Testis (tissue), 3 donors: ENCODE data around the gene PFN3. TPM values are rescaled to one million over a fixed set of nuclear protein-coding genes. Genes with fewer than 3 reads are reported as not detected.

ENCODE experiments used
- DNase-seq: peaks from one replicate; pipeline ENCODE4 v3.0.0-alpha.2; 2019
- H3K27ac ChIP-seq, 2 donors: fragments of 200-600 bp; sonication (generic); one replicate each; pipeline ENCODE4 v1.5.1; 2019
- H3K27me3 ChIP-seq: fragments of 200-600 bp; sonication (generic); one replicate; pipeline ENCODE4 v1.5.1; 2019
- H3K36me3 ChIP-seq: fragments of 200-600 bp; sonication (generic); one replicate; pipeline ENCODE4 v1.5.1; 2017; ENCODE audit warnings: low read depth; ENCODE audit errors: missing control alignments
- H3K4me1 ChIP-seq: fragments of 200-600 bp; sonication (generic); one replicate; pipeline ENCODE4 v1.5.1; 2019
- H3K4me3 ChIP-seq, 2 donors: fragments of 200-600 bp; sonication (generic); one replicate each; pipeline ENCODE4 v1.5.1; 2017 to 2019
- H3K9me3 ChIP-seq: fragments of 200-600 bp; sonication (generic); one replicate; pipeline ENCODE4 v1.5.1; 2017
- CTCF ChIP-seq, 3 experiments: fragments of 450-650 bp in 2 of 3; fragments of 200-600 bp in 1 of 3; sonication (generic) in 1 of 3; IDR thresholded peaks; one replicate each; pipeline ENCODE4 v1.5.1; 2016 to 2019; ENCODE audit warnings: antibody characterized with exemption in 3 of 3, mild to moderate bottlenecking in 2 of 3, moderate library complexity in 1 of 3
- POLR2A ChIP-seq: fragments of 450-650 bp; IDR thresholded peaks from one replicate; pipeline ENCODE4 v1.6.1; 2017; ENCODE audit warnings: antibody characterized with exemption, mild to moderate bottlenecking, moderate library complexity
- WGBS, 2 donors: methylation state at CpG; one replicate each; pipeline ENCODE4 v1.1.5; 2018; 5-methylcytosine and 5-hydroxymethylcytosine counted together
- intact Hi-C: fragments of 100-400 bp; cut with DNase I; formaldehyde crosslinking; loops from one replicate; pipeline ENCODE4 v1.15.1; 2023; ENCODE audit warnings: low total_unique reads
- polyA plus RNA-seq: library from polyadenylated mRNA; stranded (reverse); fragments of 350-450 nt; fragmentation: Illumina TruSeq; extraction: RNeasy Lipid Tissue Mini Kit (QIAGEN cat#74804); gene quantifications from one replicate; pipeline ENCODE4 v1.2.3, GENCODE V29; 2014; ENCODE audit warnings: low read depth, low replicate concordance; ENCODE audit not compliant: insufficient read depth
- total RNA-seq, 2 donors: library from RNA; depleted of rRNA; stranded (reverse); fragments of >200 nt; gene quantifications; one replicate each; pipeline ENCODE4 v1.2.3, GENCODE V29; 2016

PFN3 gene
- total and polyA plus RNA-seq, 3 donors from 2014 or later, result 7.4 to 45.7 (median 27.5) TPM

GRCh38 chr5:177354256-177354655 lies 46.2 kb downstream of the PFN3 start:
- Histone ChIP-seq H3K27ac (no peak overlapping the region), H3K4me3 (no peak overlapping the region), H3K36me3 (no peaks in the 10 kb centered on the region), H3K4me1 (peaks cover 16% of the 10 kb centered on the region), H3K9me3 (no peaks in the 10 kb centered on the region), H3K27me3 (no peaks in the 10 kb centered on the region)
- DNase-seq, result no peak
- no peak for TF ChIP-seq POLR2A
- no peak for TF ChIP-seq CTCF (IDR thresholded peaks at IDR 0.05)
- intact Hi-C loops, result no loop called here
- WGBS, 2 donors, result 82 to 94% methylated on average over 3 of the region's 3 CpGs

GRCh38 chr5:177353093-177353492 lies 47.4 kb downstream of the PFN3 start:
- H3K4me3 ChIP-seq, result no peak overlapping the region
- no peaks in the 10 kb centered on the region for H3K36me3 ChIP-seq
- DNase-seq, result no peak
- no peaks in the 10 kb centered on the region for H3K27me3 ChIP-seq
- intact Hi-C loops, result no loop called here
- H3K4me1 ChIP-seq, result peaks cover 16% of the 10 kb centered on the region
- TF ChIP-seq POLR2A, result no peak
- TF ChIP-seq CTCF (IDR thresholded peaks at IDR 0.05), result no peak
- WGBS, 2 donors, result 61 to 65% methylated on average over 5 of the region's 5 CpGs
- H3K27ac ChIP-seq, result no peak overlapping the region
- H3K9me3 ChIP-seq, result no peaks in the 10 kb centered on the region

GRCh38 chr5:177351392-177352329 lies 48.8 kb downstream of the PFN3 start, which contains the start of gene LMAN2:
Gene LMAN2, minus strand, starts transcription at chr5:177351668. Its CDS starts 21 bp downstream, at chr5:177351647.
- H3K4me1 ChIP-seq, result peaks cover 16% of the 10 kb centered on the region
- no peaks in the 10 kb centered on the region for H3K9me3 ChIP-seq
- H3K36me3 ChIP-seq, result no peaks in the 10 kb centered on the region
- H3K27ac ChIP-seq, result peak within 1 kb of the TSS; percentile 85 to 93
- H3K27me3 ChIP-seq, result no peaks in the 10 kb centered on the region
- H3K4me3 ChIP-seq, result peak within 1 kb of the TSS; percentile 70 to 86
- peak; percentile 97 for DNase-seq
- no peak for TF ChIP-seq CTCF (IDR thresholded peaks at IDR 0.05)
- no peak for TF ChIP-seq POLR2A
- intact Hi-C loops, result no loop called here
- WGBS, 2 donors, result 6 to 11% methylated on average over 34 to 55 of the region's 55 CpGs

GRCh38 chr5:177350776-177351391 lies 49.6 kb downstream of the PFN3 start:
- Histone ChIP-seq H3K36me3 (no peaks in the 10 kb centered on the region), H3K9me3 (no peaks in the 10 kb centered on the region), H3K27me3 (no peaks in the 10 kb centered on the region), H3K27ac (peak overlapping the region; percentile 85 to 93), H3K4me1 (peaks cover 16% of the 10 kb centered on the region), H3K4me3 (peak overlapping the region; percentile 70 to 86)
- intact Hi-C loops, result no loop called here
- 9 to 14% methylated on average over 19 of the region's 19 CpGs for WGBS, 2 donors
- TF ChIP-seq CTCF (IDR thresholded peaks at IDR 0.05) (no peak), POLR2A (no peak)
- no peak for DNase-seq

Other genes with a start within 250 kb of the PFN3 start
- gene RAB24, start 96.9 kb downstream of the PFN3 start, total RNA-seq, result 10 to 100 TPM; 25.5 to 29.4 TPM
- 19.2 TPM for gene RAB24, start 96.9 kb downstream of the PFN3 start, polyA plus RNA-seq
- gene PRELID1, start 96.9 kb downstream of the PFN3 start, total RNA-seq, result 10 to 100 TPM; 65.7 to 83.4 TPM
- gene PRELID1, start 96.9 kb downstream of the PFN3 start, polyA plus RNA-seq, result 78.3 TPM
- gene MXD3, start 88.8 kb downstream of the PFN3 start, total RNA-seq, result 10 to 100 TPM; 12.5 to 12.9 TPM
- gene MXD3, start 88.8 kb downstream of the PFN3 start, polyA plus RNA-seq, result 7.7 TPM
- gene LMAN2, start 49.0 kb downstream of the PFN3 start, total RNA-seq, result 100 to 1,000 TPM; 355 TPM
- gene LMAN2, start 49.0 kb downstream of the PFN3 start, polyA plus RNA-seq, result 254 TPM
- gene RGS14, start 42.7 kb downstream of the PFN3 start, total RNA-seq, result 10 to 100 TPM; 39.2 to 40.5 TPM
- gene RGS14, start 42.7 kb downstream of the PFN3 start, polyA plus RNA-seq, result 25.3 TPM
- gene SLC34A1, start 16.2 kb downstream of the PFN3 start, total RNA-seq, result under 1 TPM in 1 of 2 donors, not detected in 1; 0.19 TPM
- not detected for gene SLC34A1, start 16.2 kb downstream of the PFN3 start, polyA plus RNA-seq
- 1 to 10 TPM; 5.3 to 5.8 TPM for gene F12, start 8.9 kb upstream of the PFN3 start, total RNA-seq
- 4.9 TPM for gene F12, start 8.9 kb upstream of the PFN3 start, polyA plus RNA-seq
- 10 to 100 TPM; 51.8 to 57.0 TPM for gene GRK6, start 26.0 kb upstream of the PFN3 start, total RNA-seq
- gene GRK6, start 26.0 kb upstream of the PFN3 start, polyA plus RNA-seq, result 32.6 TPM
- 10 to 100 TPM; 19.9 to 23.2 TPM for gene PRR7, start 46.2 kb upstream of the PFN3 start, total RNA-seq
- gene PRR7, start 46.2 kb upstream of the PFN3 start, polyA plus RNA-seq, result 2.8 TPM
- 10 to 100 TPM; 69.6 to 83.1 TPM for gene DBN1, start 73.0 kb upstream of the PFN3 start, total RNA-seq
- 50.5 TPM for gene DBN1, start 73.0 kb upstream of the PFN3 start, polyA plus RNA-seq
- 100 to 1,000 TPM in 1 of 2 donors, 10 to 100 TPM in 1; 90.5 to 118 TPM for gene PDLIM7, start 96.9 kb upstream of the PFN3 start, total RNA-seq
- gene PDLIM7, start 96.9 kb upstream of the PFN3 start, polyA plus RNA-seq, result 72.2 TPM
- 10 to 100 TPM; 10.7 to 18.7 TPM for gene DOK3, start 109.2 kb upstream of the PFN3 start, total RNA-seq
- 10.4 TPM for gene DOK3, start 109.2 kb upstream of the PFN3 start, polyA plus RNA-seq
- 100 to 1,000 TPM; 193 to 197 TPM for gene DDX41, start 116.3 kb upstream of the PFN3 start, total RNA-seq
- gene DDX41, start 116.3 kb upstream of the PFN3 start, polyA plus RNA-seq, result 99.1 TPM
- gene FAM193B, start 153.9 kb upstream of the PFN3 start, total RNA-seq, result 100 to 1,000 TPM; 111 to 157 TPM
- gene FAM193B, start 153.9 kb upstream of the PFN3 start, polyA plus RNA-seq, result 81.3 TPM
- 100 to 1,000 TPM; 122 to 128 TPM for gene TMED9, start 191.5 kb upstream of the PFN3 start, total RNA-seq
- gene TMED9, start 191.5 kb upstream of the PFN3 start, polyA plus RNA-seq, result 140 TPM
- gene B4GALT7, start 199.5 kb upstream of the PFN3 start, total RNA-seq, result 10 to 100 TPM; 49.9 to 55.7 TPM
- 39.9 TPM for gene B4GALT7, start 199.5 kb upstream of the PFN3 start, polyA plus RNA-seq